ENCODE results near the gene AUNIP.

The AUNIP gene

DNA sequence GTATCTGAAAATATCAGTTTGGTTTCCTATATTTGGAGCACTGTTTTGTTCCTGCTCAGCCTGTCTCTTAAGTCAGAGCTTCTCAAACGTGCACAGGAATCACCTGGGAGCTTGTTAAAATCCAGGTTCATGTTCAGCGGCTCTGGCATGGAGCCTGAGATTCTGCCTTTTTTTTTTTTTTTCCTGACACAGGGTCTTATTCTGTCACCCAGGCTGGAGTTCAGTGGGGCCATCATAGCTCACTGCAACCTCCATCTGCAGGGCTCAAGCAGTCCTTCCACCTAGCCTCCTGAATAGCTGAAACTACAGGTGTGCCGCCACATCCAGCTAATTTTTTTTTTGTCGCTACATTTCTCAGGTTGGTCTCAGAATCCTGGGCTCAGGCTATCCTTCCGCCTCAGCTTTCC, 71.5 kb downstream of the AUNIP start:
- no peak for DNase-seq

DNA sequence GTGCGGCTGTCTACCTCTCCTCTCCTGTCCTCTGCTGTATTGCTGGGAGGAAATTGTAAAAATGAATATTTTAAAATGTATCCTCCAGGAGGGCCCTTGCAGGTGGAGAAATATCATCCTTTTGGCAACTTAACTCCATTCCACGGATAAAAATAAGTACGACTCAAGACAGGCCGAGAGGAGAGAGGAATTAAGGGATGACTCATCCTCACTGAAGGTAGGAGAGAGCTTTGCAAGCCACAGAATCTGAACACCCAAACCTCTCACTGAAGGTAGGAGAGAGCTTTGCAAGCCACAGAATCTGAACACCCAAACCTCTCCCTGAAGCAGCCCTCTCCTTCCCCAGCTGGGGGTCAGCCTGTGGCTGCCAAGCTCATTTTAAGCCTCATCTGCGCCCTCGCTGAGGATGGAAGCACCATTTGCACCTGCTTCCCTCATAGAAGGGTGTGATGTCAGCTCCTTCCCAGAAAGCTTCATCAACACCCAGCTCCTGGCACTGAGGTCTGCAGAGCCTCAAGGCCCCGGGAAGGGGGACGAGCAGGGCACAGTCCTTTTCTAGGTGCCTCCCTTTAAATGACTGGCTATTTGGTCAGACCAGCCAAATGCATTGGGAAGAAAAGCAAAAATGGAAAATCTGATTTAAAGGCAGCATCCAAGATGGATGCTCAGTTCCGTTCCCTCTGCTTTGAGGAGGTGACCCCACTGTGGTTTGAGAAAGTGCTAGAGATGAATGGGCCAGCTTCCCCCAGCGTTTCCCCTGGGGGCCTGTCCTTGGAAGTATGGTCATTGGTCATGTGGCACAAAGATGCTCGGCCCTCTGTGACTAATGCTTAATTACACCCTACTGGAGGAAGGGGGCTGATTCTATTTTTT, 72.1 kb downstream of the AUNIP start:
- no peak for DNase-seq

DNA sequence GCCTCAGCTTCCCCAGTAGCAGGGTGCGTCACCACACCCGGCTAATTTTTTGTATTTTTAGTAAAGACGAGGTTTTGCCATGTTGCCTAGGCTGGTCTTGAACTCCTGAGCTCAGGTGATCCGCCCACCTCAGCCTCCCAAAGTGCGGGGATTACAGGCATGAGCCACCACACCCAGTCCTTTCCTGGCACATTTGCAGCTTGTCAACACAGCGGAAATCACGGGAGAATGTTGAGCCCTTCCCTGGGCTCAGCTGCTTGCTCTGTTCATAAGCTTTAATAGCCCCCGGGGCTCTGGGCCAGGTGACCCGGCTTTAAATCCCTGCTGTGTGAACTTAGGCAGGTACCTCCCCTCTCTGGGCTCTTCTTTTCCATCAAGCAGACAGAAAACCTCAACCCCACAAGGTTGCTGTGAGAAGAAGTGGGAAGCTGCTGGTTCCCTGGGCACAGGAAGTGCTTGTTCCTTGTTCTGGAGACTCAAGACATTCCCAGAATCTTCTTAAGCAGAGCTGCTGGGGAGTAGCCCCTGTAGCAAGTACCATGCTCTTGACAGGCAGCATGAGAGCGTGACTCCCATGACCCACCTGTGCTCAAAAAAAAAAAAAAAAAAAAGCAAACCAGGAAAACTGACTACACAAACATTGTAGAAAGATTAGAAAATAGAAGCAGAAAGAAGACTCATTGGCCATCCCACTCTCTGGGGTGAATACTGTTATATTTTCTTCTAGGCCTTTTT, 73.8 kb downstream of the AUNIP start:
- no peak for DNase-seq

DNA sequence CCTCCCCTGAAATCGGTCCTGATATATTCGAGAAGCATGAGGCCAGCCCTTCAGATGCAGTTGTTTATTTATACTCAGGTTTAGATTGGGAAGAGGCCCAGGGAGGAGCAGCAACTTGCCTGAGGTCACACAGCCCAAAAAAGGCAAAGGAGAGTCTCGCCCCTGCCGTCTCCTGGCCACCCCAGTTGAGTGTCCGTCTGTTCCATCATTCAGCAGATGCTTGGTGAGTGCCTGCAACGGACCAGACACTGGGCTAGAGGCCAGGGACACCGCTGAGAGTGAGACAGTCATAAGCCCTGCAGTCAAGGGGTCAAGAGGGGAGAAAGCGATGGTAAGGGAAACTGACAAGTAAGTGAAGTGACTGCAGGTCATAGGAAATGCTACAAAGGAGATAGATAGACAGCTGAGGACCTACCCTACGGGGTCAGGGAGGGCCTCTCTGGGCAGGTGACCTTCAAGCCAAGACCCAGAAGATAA, 74.6 kb downstream of the AUNIP start:
- DNase-seq, result no peak
